HepG2 (cell line): ENCODE data around the gene TNFSF13. TPM values are rescaled to one million over a fixed set of nuclear protein-coding genes. Genes with fewer than 3 reads are reported as not detected.
A peak's percentile ranks its signal among the peaks of the same experiment; 100 is the strongest.

Experiments
- ASH2L ChIP-seq: fragments of 300-600, 200-600 bp; sonication (generic); IDR thresholded peaks from 2 replicates; pipeline ENCODE4 v1.7.0; 2017; ENCODE audit warnings: low read depth, mild to moderate bottlenecking, moderate library complexity, mixed read lengths, low read length; ENCODE audit not compliant: insufficient read length
- CAMTA2 ChIP-seq: sonication (generic); formaldehyde crosslinking; IDR thresholded peaks from 2 replicates; pipeline ENCODE4 v1.4.0; 2020; ENCODE audit warnings: mild to moderate bottlenecking, missing genetic modification reagents, borderline replicate concordance
- CREB1 ChIP-seq, 2 experiments: fragments of 450-650 bp in 1 of 2; IDR thresholded peaks; 2 replicates each; pipeline ENCODE4 v1.6.1; 2016 to 2017; ENCODE audit warnings: control low read depth in 1 of 2, mild to moderate bottlenecking in 1 of 2, missing compliant biosample characterization in 1 of 2, missing genetic modification characterization in 1 of 2
- ERF ChIP-seq: IDR thresholded peaks from 2 replicates; pipeline ENCODE4 v1.6.1; 2018; ENCODE audit warnings: missing biosample characterization, missing genetic modification reagents
- MAF1 ChIP-seq: sonication (generic); formaldehyde crosslinking; IDR thresholded peaks from 2 replicates; pipeline ENCODE4 v1.5.0; 2020; ENCODE audit warnings: missing genetic modification reagents, borderline replicate concordance
- MTA1 ChIP-seq: sonication (generic); formaldehyde crosslinking; IDR thresholded peaks from 2 replicates; pipeline ENCODE4 v1.4.0; 2020; ENCODE audit warnings: missing genetic modification reagents, mild to moderate bottlenecking, borderline replicate concordance
- MYPOP ChIP-seq: sonication (generic); formaldehyde crosslinking; IDR thresholded peaks from 2 replicates; pipeline ENCODE4 v1.8.1; 2023; ENCODE audit warnings: mild to moderate bottlenecking, moderate library complexity, missing genetic modification reagents
- NR2F2 ChIP-seq: IDR thresholded peaks from 2 replicates; pipeline ENCODE4 v1.6.1; 2012; ENCODE audit warnings: low read depth, inconsistent platforms, borderline replicate concordance
- PAWR ChIP-seq: sonication (generic); formaldehyde crosslinking; IDR thresholded peaks from 2 replicates; pipeline ENCODE4 v1.4.0; 2020; ENCODE audit warnings: missing genetic modification reagents, mild to moderate bottlenecking, borderline replicate concordance
- REL ChIP-seq: sonication (generic); formaldehyde crosslinking; conservative IDR thresholded peaks from 2 replicates; pipeline ENCODE4 v1.8.0; 2022; ENCODE audit warnings: mild to moderate bottlenecking, missing genetic modification reagents, moderate library complexity
- RFX3 ChIP-seq: IDR thresholded peaks from 2 replicates; pipeline ENCODE4 v1.6.1; 2016; ENCODE audit warnings: missing biosample characterization, missing genetic modification reagents
- SAFB2 ChIP-seq: sonication (generic); formaldehyde crosslinking; IDR thresholded peaks from 2 replicates; pipeline ENCODE4 v1.5.1; 2020; ENCODE audit warnings: missing genetic modification reagents, low read depth, mild to moderate bottlenecking, borderline replicate concordance
- SALL2 ChIP-seq: sonication (generic); formaldehyde crosslinking; IDR thresholded peaks from 2 replicates; pipeline ENCODE4 v1.8.1; 2023; ENCODE audit warnings: mild to moderate bottlenecking, missing genetic modification reagents, inconsistent platforms
- SATB2 ChIP-seq: sonication (generic); formaldehyde crosslinking; IDR thresholded peaks from 2 replicates; pipeline ENCODE4 v1.5.0; 2020; ENCODE audit warnings: missing genetic modification reagents
- STAT6 ChIP-seq: sonication (generic); formaldehyde crosslinking; IDR thresholded peaks from 2 replicates; pipeline ENCODE4 v1.4.0; 2020; ENCODE audit warnings: missing genetic modification reagents, mild to moderate bottlenecking, borderline replicate concordance
- TEF ChIP-seq: sonication (generic); formaldehyde crosslinking; IDR thresholded peaks from 2 replicates; pipeline ENCODE4 v1.5.0; 2020; ENCODE audit warnings: missing genetic modification reagents
- ZFP1 ChIP-seq: IDR thresholded peaks from 2 replicates; pipeline ENCODE4 v1.6.1; 2016
- ZIK1 ChIP-seq: sonication (generic); formaldehyde crosslinking; IDR thresholded peaks from 2 replicates; pipeline ENCODE4 v1.5.0; 2020; ENCODE audit warnings: mild to moderate bottlenecking, low read depth, missing genetic modification reagents, borderline replicate concordance
- ZKSCAN5 ChIP-seq: sonication (generic); formaldehyde crosslinking; IDR thresholded peaks from 2 replicates; pipeline ENCODE4 v1.5.1; 2020; ENCODE audit warnings: mild to moderate bottlenecking, missing genetic modification reagents
- ZNF205 ChIP-seq: IDR thresholded peaks from 2 replicates; pipeline ENCODE4 v1.6.1; 2018; ENCODE audit warnings: missing biosample characterization, missing genetic modification reagents
- ZNF232 ChIP-seq: sonication (generic); formaldehyde crosslinking; IDR thresholded peaks from 2 replicates; pipeline ENCODE4 v1.4.0; 2020; ENCODE audit warnings: missing genetic modification reagents, borderline replicate concordance
- ZNF337 ChIP-seq: sonication (generic); formaldehyde crosslinking; IDR thresholded peaks from 2 replicates; pipeline ENCODE4 v1.5.1; 2020; ENCODE audit warnings: missing genetic modification reagents, low read depth, mild to moderate bottlenecking, borderline replicate concordance
- ZXDC ChIP-seq: sonication (generic); formaldehyde crosslinking; IDR thresholded peaks from 2 replicates; pipeline ENCODE4 v1.5.0; 2020; ENCODE audit warnings: mild to moderate bottlenecking, missing genetic modification reagents
- polyA plus RNA-seq, 8 experiments: library from polyadenylated mRNA; depleted of rRNA in 3 of 8; stranded (reverse) in 7 of 8; unstranded in 1 of 8; fragments of >200 nt; fragmentation: Illumina TruSeq in 4 of 8; extraction: Trizol in 4 of 8; gene quantifications; 2 replicates each; pipeline versions ENCODE4 v1.2.1 to v1.2.3, GENCODE V29; 2011 to 2016; ENCODE audit warnings: low read depth in 4 of 8, missing spikeins in 1 of 8, mixed read lengths in 1 of 8; ENCODE audit not compliant: insufficient read depth in 1 of 8
- total RNA-seq, 5 experiments: library from RNA; depleted of rRNA; stranded (reverse); fragments of >200 nt; fragmentation: Illumina TruSeq; extraction: Trizol; gene quantifications; 2 replicates each; pipeline ENCODE4 v1.2.3, GENCODE V29; 2016; ENCODE audit warnings: low read depth in 1 of 5

TNFSF13 gene
- total and polyA plus RNA-seq, 2 of the 13 experiments (the other 11 are each of a cell fraction or from before 2014, with no cell fraction given) = 2.5 to 3.3 TPM

- no peak for TF ChIP-seq ZNF232 (CRISPR knock-in tag)
- TF ChIP-seq SAFB2 (CRISPR knock-in tag) = no peak
- TF ChIP-seq ZNF337 (CRISPR knock-in tag) = no peak
- TF ChIP-seq MAF1 (CRISPR knock-in tag) = no peak
- TF ChIP-seq STAT6 = no peak
- no peak for TF ChIP-seq ZKSCAN5 (CRISPR knock-in tag)
- TF ChIP-seq NR2F2 = no peak
- peak; percentile 63; the same call in 1 of the 2 replicates for TF ChIP-seq ZNF205 (CRISPR knock-in tag)
- TF ChIP-seq ZFP1 = 0 out of 2 replicates have a peak, but pooled peaks have one; percentile 32
- no peak for TF ChIP-seq CREB1 (IDR thresholded peaks at IDR 0.05)
- no peak for TF ChIP-seq CREB1 (CRISPR knock-in tag; IDR thresholded peaks at IDR 0.05)
- TF ChIP-seq MTA1 = no peak
- TF ChIP-seq SATB2 (CRISPR knock-in tag) = no peak
- TF ChIP-seq CAMTA2 (CRISPR knock-in tag) = 0 out of 2 replicates have a peak, but pooled peaks have one; percentile 18
- no peak for TF ChIP-seq RFX3 (CRISPR knock-in tag)
- TF ChIP-seq SALL2 = no peak
- TF ChIP-seq ZIK1 (CRISPR knock-in tag) = no peak
- TF ChIP-seq ASH2L = no peak
- TF ChIP-seq PAWR (CRISPR knock-in tag) = no peak
- TF ChIP-seq MYPOP (CRISPR knock-in tag) = no peak
- no peak for TF ChIP-seq REL (CRISPR knock-in tag)
- TF ChIP-seq TEF (CRISPR knock-in tag) = no peak
- no peak; the same call in 1 of the 2 replicates for TF ChIP-seq ZXDC (CRISPR knock-in tag)
- TF ChIP-seq ERF (CRISPR knock-in tag) = no peak
Measured at GRCh38 chr17:7557775-7558543, 591 bp upstream of the TNFSF13 start (continued).
